Measurements from ENCODE around the gene MMP23B. TPM values are rescaled to one million over a fixed set of nuclear protein-coding genes. Genes with fewer than 3 reads are reported as not detected.
A peak's percentile ranks its signal among the peaks of the same experiment; 100 is the strongest.

MMP23B gene
- total and polyA plus RNA-seq, 2 of the 8 experiments (the other 6 are each of a cell fraction or from before 2014, with no cell fraction given): 9.2 to 14.6 TPM

DNA sequence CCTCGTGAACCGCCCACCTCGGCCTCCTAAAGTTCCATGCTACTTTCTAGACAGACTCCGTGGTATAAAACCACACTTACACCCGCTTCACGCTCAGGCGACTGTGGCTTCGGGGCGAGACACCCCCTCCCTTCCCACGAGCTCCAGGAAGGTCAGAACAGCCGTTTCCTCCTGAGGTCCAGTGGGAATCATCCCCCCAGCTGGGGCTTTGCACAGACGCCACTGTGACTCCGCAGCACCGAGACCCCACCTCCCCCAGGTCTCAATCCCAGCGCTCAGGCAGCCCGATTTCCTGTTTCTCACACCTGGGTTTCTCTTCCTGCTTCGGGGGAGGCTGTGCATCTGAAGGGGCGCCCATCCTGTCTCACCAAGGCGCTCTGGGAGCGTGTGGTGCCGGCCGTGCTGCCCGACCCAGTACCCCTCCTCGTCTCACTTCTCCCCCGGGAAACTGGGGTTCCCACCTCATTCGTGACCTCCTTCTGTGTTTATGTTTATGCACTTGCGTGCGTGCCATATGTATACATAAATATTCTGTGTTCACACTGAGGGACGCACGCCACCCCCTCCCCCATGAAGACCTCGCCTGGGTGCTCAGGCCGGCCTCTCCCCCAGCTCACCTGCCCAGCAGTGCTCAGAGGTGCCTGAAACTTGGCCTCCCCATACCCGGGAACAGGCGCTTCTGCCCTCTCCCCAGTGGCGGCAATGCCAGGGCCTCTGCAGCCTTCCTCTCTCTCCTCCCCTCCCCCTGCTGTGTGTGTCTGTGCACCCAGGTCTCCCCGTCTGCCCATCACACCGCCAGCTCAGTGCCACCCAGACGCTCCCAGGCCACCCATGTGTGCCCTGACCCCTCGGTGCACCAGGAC lies 46.0 kb downstream of the MMP23B start:
- no peak overlapping the region for H4K5ac ChIP-seq (ENCODE audit: insufficient read length, low read depth, low read length)
- no peak overlapping the region for H3K9ac ChIP-seq (replicated peaks in 1 of 4; ENCODE audit: extremely low read depth in 1 of 4, low read depth in 3 of 4, low read length in 3 of 4)
- no peak overlapping the region for H2BK20ac ChIP-seq (ENCODE audit: low read length)
- peak overlapping the region; percentile 62; the same call in 1 of the 2 replicates for H2BK12ac ChIP-seq (ENCODE audit: low read depth, low read length)
- H3K79me1 ChIP-seq (ENCODE audit: low read depth, low read length): peaks cover 15% of the 10 kb centered on the region
- H2AK5ac ChIP-seq (ENCODE audit: low read depth, low read length): no peak overlapping the region
- no peak overlapping the region for H2BK15ac ChIP-seq (ENCODE audit: low read length)
- no peak overlapping the region for H3K4me2 ChIP-seq (ENCODE audit: insufficient read depth in 1 of 2, low read depth in 2 of 2, low read length in 2 of 2)
- H4K91ac ChIP-seq (replicated peaks; ENCODE audit: insufficient read length, low read length): peak overlapping the region; percentile 46
- DNase-seq (ENCODE audit: low read depth in 1 of 2, low spot score in 2 of 2) (no peak), FAIRE-seq (no peak)
- ChIA-PET CTCF (ENCODE audit: partially characterized antibody) (interaction anchor here (0.6 to 2.7 kb wide), 12 partner anchors 9 to 366 kb away, joined by 3 to 24 read pairs (median 4); partner anchors contain the start of gene CDK11A), POLR2A (ENCODE audit: partially characterized antibody) (interaction anchor here (1.1 to 1.4 kb wide), 3 partner anchors 9 to 12 kb away, joined by 4 to 5 read pairs (median 5); no protein-coding TSS in a partner anchor)
- peaks cover 0 to 14% (median 8%) of the 10 kb centered on the region in 4 experiments; a peak in 6 of 7 replicates for H3K4me1 ChIP-seq (replicated peaks in 1 of 4; ENCODE audit: control insufficient read depth in 3 of 4, insufficient read depth in 4 of 4, low read length in 3 of 4)
- 94% methylated on average over 39 of the region's 39 CpGs; no CpG with 5 or more reads in 1 of the 2 experiments for WGBS, 2 experiments (ENCODE audit: extremely low coverage in 1 of 2, insufficient coverage in 1 of 2, insufficient read length in 1 of 2, insufficient replicate concordance in 2 of 2, low coverage in 1 of 2, low lambda C conversion rate in 2 of 2, missing lambda C conversion rate in 1 of 2)
- H2BK5ac ChIP-seq (ENCODE audit: low read depth, low read length): peak overlapping the region; percentile 20; the same call in 1 of the 2 replicates
- H3K27ac ChIP-seq (ENCODE audit: low read depth, low read length): peak overlapping the region; percentile 36
- H3K79me2 ChIP-seq (ENCODE audit: control insufficient read depth in 1 of 2, insufficient read depth in 2 of 2, low read length in 2 of 2): peaks cover 4 to 43% of the 10 kb centered on the region in 2 experiments; a peak in 2 of 4 replicates
- TF ChIP-seq GTF2F1 (IDR thresholded peaks at IDR 0.05; ENCODE audit: borderline replicate concordance, low read depth, low read length) (no peak), RAD21 (IDR thresholded peaks at IDR 0.05 in 1 of 2, conservative IDR thresholded peaks at IDR 0.05 in 1 of 2; ENCODE audit: low read depth in 2 of 2, low read length in 2 of 2) (no peak), SIX5 (IDR thresholded peaks at IDR 0.05; ENCODE audit: low read depth, low read length) (no peak), FOSL1 (IDR thresholded peaks at IDR 0.05; ENCODE audit: insufficient read depth, low read depth, low read length) (no peak), RBBP5 (IDR thresholded peaks at IDR 0.05; ENCODE audit: borderline replicate concordance, low read depth, low read length) (no peak), TAF1 (IDR thresholded peaks at IDR 0.05; ENCODE audit: low read depth, low read length) (no peak)
- H3K23me2 ChIP-seq (ENCODE audit: low read depth, low read length): no peaks in the 10 kb centered on the region
- peak overlapping the region; percentile 23 for H3K4ac ChIP-seq (replicated peaks; ENCODE audit: insufficient read length, low read depth, low read length)
- no peak overlapping the region for H3K23ac ChIP-seq (ENCODE audit: insufficient read length)
- peak overlapping the region; percentile 84; the same call in 1 of the 2 replicates for H4K8ac ChIP-seq (ENCODE audit: extremely low read depth, insufficient read depth, low read length)
- H3K4me3 ChIP-seq (ENCODE audit: extremely low read depth in 1 of 4, insufficient read depth in 2 of 4, low read depth in 3 of 4, low read length in 4 of 4): no peak overlapping the region
- H3K9me3 ChIP-seq (ENCODE audit: insufficient read depth in 2 of 2, low read depth in 1 of 2, low read length in 1 of 2): no peaks in the 10 kb centered on the region
- H3K36me3 ChIP-seq (ENCODE audit: control insufficient read depth in 2 of 4, insufficient read depth in 4 of 4, low read length in 3 of 4): no peaks in the 10 kb centered on the region; a peak in 1 of 8 replicates
- no peak overlapping the region for H2BK120ac ChIP-seq (replicated peaks; ENCODE audit: low read depth, low read length)
- peak overlapping the region; percentile 2; the same call in 1 of the 2 replicates for H3K18ac ChIP-seq (ENCODE audit: extremely low read depth, low read length)
- H2AFZ ChIP-seq (ENCODE audit: low read length): no peak overlapping the region
- H3K27me3 ChIP-seq (replicated peaks in 1 of 4; ENCODE audit: control insufficient read depth in 3 of 4, extremely low read depth in 1 of 4, insufficient read depth in 3 of 4, low read length in 3 of 4): no peaks in the 10 kb centered on the region
- H3K56ac ChIP-seq (replicated peaks; ENCODE audit: insufficient read length, low read depth, low read length): no peak overlapping the region
- H4K20me1 ChIP-seq (replicated peaks in 1 of 2; ENCODE audit: control insufficient read depth in 1 of 2, insufficient read depth in 2 of 2, low read length in 2 of 2): peaks cover 5 to 17% of the 10 kb centered on the region in 2 experiments
- no peak overlapping the region for H3K14ac ChIP-seq (ENCODE audit: insufficient read length)
